GM18867 (cell line): ENCODE measurements around the gene KRT4.
"Not testable (repeated sequence)": the region's sequence is repeated elsewhere in the genome, so short reads cannot be mapped to it uniquely, and the experiment has no call there.

Experiments used
- ATAC-seq: cut with Tn5 transposase; IDR thresholded peaks from one replicate; pipeline ENCODE4 v1.9.1; 2021; ENCODE audit warnings: mild to moderate bottlenecking, moderate library complexity; ENCODE audit not compliant: unreplicated experiment

The KRT4 gene

DNA sequence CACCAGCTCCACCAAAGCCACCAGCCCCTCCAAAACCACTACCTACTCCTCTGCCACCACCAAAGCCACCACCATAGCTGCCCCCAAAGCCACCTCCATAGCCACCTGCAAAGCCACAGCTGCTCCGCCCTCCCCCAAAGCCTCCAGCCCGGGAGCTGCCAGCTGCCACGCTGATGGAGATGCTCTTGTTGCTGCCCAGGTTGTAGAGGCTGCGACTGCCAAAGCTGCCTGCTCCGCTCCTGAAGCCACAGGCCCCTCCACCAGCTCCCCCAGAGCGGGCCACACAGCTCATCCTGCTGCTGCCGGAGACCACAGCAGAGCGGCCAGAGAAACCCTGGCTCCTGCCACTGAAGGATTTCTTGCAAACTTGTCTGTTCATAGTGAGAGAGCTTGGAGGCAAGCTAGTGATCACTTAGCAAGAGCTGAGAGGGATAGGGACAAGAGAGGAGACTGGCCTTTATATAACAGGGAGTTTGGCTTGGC lies 37.0 kb downstream of the KRT4 start, which contains the start of gene KRT76:
TSS of gene KRT76 (minus strand) at position 433 of the 483 bp plus-strand sequence. CDS start at position 379, 54 bp downstream.
- no peak for ATAC-seq

DNA sequence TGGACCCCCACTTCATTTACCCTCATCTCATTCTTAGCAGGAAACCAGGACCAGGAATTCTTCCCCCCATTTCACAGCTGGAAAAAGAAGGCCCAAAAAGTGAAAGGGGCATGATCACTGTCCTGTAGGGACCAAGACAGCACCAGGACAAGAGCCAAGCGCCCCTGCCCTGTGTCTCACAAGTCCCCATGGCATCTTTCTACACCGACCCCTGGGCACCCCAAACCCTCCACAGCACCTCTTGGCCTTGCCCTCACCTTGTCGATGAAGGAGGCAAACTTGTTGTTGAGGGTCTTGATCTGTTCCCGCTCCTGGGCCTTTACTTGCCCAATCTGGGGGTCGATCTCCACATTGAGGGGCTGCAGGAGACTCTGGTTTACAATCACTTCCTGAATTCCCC lies 37.5 kb downstream of the KRT4 start:
- no peak for ATAC-seq

DNA sequence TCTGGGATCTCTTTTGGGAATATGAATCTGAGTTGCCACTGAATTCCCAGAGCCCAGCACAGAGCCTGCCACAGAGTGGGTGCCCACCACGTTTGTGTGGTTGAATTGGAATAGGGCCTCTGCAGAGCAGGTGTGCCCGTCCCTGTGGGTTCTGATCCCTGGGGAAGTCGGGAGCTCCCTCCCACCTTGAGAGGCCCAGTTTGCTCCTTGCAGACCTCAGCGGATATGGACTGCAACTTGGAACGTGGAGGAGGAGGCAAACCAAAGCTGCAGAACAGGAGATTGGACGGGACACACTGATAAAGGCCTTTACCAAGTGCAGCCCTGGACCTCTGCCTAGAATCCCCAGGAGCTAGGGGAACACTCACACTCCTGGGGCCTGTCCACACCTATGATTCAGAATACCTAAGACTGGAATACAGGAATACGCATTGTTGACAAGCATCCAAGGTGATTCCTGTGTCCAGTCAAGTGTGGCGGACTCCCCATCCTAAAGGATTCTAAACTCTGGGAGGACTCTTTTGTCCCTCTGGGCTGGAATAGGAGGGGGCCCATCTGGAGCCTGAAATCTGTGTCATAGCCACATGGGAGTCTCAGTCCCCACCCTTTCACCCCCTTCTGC lies 39.2 kb downstream of the KRT4 start:
- no peak for ATAC-seq

DNA sequence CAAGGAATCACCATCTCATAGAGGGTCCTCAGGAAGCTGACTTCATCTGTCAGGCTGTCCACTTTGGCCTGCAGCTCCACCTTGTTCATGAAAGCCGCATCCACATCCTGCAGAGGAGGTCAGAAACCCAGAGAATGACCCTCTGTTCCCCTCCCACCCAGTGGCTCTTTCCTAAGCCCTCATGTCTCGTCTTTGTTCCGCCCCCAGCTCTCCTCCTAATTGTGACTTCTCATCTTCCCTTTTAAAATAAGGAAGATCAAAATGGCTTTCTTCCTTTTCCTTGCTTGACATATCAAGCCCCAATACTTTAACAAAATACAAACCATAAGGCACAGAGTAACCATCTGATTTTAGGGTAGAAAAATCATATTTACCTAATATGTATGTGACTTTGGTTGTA lies 41.1 kb downstream of the KRT4 start:
- ATAC-seq: no peak

DNA sequence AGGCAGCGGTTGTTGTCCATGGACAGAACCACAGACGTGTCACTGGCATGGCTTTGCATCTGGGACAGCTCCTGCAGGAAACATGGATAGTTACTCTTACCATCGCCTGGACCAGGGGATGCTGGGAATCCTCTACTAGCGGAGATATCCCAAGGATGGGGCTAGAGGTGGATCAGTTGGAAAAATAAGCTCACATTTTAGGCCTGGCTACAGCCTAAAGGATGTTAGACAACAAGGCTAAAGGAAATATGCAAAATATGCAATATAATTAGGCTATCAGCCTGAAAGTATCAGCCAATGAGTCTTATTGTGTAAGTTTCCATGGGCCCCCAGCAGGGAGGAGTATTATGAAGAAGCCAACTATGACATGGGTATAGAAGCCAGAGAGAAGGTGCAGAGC lies 41.7 kb downstream of the KRT4 start:
- no peak for ATAC-seq

DNA sequence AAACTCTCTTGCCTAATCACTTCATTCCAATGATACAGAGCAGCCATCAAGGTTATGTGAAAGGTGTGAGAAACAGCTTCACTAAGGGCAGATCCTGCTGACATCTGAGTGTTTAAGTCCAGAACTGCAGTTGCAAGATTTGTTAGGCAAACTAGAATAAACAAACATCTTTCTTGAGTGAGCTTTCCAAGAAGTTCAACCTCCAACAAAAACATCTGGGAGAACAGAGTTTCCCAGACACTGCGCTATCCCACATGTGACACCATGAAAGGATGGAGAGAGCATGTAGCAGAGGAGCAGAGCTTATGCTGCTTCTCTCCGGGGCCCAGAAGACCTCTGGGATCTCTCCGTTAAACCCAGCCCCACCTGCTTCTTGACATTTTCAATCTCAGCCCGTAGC lies 42.4 kb downstream of the KRT4 start:
- no peak for ATAC-seq

DNA sequence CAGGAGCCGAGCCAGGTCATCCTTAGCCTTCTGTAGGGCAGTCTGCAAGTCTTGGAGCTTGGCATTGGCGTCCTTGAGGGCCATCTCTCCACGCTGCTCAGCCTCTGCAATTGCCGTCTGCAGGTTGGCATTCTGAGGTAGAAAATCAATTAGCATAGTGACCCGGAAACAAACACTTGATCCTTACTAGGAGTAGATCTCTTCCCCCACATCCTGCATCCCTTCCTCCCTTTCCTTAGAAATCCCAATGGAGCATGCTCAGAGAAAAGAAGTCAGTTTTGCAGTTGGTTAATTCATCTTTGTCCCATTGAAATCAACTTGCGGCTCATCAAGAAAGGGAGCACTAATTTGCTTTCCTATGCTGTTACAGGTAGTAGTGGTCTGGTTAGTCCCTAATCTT lies 42.8 kb downstream of the KRT4 start:
- ATAC-seq: no peak

DNA sequence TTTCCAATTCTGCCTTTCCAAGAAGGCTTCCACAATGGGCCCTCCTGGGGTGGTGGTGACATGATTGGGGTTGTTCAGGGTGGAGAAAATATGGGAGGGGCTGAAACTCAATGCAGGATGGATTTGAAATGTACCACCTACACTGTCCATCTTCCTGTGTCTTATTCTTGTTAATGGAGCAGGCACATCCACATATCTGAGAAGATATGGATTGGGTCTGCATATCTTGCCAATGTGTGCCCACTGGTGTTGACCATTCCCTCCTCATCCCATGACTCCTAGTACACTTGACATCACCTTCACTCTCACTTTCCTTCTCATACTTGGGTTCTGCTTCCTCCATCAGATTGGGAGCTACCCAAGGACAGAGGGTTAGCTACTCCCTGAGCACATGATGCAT lies 44.0 kb downstream of the KRT4 start:
- no peak for ATAC-seq

DNA sequence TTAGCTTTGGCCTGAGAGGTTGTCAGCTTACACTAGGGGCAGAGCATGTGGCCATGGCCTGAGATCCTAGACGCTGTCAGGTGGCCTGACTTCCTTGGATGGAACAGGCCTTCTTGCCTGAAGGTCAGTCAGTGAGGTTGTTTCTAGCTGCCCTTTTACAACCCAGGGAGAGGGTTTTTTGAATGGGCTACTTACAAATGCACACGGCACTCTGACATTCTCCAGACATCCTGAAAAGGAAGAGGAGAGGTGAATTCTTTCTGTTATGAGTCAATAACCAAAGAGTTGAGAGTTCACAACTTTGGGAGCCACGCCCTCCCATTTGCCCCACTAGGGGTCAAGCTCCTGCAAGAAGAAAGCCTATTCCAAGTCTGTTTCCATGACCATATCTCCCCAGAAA lies 44.6 kb downstream of the KRT4 start:
- ATAC-seq: no peak

DNA sequence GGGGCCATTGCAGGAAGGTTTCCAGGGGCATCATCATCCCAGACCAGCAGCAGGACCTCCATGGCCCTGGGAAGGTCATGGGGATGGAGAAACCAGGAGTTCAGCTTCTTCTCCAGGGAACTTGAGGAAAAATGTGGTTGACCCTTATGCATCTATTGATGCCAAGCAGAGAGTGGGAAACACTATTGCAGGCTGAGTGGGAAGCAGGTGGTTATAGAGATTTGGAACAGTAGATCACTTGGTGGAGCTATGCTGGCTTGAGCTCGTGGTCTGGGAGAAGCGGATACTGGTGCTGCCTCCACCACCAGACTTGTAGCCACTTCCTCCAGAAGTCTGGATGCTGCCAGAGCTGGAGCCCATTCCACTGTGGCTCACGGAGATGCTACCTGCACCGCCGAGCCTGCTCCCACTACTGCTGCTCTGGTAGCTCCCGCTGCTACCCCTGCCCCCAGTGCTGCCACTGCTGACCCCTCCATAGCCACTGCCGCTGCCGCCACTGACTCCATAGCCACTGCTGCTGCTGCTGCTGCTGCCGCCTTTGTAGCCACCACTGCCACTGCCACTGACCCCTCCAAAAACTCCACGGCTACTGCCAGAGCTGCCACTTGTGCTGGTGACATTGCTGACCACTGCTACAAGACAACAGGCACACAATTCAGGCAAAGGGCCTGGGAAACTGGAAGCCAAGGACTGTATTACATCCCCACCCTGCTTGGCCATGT lies 45.3 kb downstream of the KRT4 start:
- ATAC-seq: no peak

DNA sequence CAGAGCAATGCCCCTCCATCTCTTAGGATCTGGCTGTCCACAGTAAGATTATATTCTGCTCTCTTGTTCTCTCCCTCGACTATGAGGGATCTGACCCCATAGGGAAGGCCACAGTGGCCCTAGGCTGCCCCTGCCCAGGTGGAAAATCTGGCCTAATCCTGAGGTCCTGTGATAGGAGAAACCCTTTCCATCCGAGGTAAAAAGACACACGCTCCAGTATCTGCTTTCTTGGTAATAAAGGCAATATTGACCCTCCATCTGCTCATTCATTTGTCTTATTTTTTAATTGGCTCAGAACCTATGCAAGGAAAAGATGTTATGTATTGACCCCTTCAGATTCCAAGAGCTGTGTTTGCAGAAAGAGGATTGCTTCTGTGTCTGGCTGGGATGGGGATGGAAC lies 46.5 kb downstream of the KRT4 start:
- ATAC-seq: no peak

DNA sequence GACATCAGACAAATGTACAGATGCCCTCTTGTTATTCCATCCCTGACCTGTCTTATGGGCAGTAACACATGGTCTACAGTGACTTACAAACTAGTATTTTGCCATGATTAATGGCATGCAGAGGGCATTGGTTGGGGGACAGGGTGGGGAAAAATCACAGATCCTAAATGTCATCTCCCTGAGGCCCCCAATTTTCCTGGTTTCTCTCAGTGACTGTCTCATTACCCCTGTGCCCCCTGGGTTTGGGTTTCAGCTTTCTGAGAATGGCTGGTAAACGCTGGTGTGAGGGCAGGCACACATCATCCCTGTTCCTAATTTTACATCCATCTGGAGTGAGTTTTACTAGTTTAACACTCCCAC lies 46.9 kb downstream of the KRT4 start:
- no peak for ATAC-seq

DNA sequence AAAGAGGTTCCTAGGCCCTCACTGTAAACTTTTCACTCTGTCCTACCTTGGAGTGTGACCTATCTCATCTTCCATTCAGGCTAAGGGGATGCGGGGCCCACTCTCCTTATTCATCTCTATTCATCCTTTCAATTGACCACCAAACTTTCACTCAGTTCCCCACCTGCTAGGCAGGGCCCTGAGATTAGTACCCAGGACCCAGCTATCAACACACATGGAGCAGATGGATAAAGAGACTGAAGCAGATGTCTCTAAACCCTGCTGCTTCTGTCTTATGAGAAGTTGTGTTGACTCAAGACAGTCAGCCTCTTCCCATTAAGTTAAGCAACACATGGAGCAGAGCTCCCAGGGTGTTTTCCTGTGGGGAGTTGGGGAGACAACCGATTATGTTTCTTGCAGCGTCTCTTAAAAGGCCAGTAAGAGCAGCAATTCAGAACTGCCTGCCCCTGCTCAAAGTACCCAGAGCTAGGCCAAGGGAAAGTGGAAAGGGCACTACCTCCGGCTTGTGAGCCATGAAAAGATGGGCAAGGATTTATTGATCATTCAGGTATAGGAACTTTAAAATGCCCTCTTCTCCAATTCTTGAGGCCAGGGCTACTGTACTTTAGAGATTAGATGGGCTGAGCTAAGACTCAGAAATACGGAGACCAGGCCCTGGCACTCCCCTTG lies 47.4 kb downstream of the KRT4 start:
- ATAC-seq: no peak

DNA sequence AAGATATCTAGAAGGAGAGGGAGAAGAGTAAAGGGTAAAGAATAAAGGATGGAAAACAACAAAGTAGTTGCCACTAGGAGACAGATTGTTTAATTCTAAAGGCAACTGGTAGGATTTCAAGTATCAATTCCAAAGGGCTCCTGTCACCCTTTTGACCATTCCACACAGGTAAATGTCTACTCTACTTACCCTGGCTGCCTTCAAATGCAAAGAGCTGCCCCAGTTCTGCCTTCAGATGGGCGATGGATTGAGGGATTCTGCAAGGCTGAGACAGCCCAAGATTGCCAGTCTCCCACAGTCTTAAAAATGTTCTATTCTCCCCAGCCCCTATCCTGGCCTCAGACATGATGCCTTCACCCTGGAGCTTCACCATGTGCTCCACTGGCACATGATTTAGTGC lies 48.2 kb downstream of the KRT4 start:
- ATAC-seq: no peak

DNA sequence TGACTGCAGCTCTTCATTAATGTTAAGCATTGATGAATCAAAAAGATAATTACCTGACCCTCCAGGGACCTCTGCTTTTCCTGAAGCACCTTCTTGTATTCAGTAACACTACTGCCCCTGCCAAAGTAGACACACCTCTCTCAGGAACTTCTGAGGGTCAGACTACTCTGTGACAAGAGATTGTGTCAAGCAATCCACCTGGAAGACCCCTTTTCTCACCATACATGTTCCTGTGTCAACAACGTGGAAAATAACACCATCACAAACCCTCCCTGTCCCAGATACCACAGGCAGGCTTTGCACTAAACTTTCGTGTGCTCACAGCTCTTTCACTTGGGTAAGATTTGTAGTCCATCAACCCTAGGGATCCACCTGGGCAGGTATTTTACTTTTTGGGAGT lies 49.9 kb downstream of the KRT4 start:
- no peak for ATAC-seq

DNA sequence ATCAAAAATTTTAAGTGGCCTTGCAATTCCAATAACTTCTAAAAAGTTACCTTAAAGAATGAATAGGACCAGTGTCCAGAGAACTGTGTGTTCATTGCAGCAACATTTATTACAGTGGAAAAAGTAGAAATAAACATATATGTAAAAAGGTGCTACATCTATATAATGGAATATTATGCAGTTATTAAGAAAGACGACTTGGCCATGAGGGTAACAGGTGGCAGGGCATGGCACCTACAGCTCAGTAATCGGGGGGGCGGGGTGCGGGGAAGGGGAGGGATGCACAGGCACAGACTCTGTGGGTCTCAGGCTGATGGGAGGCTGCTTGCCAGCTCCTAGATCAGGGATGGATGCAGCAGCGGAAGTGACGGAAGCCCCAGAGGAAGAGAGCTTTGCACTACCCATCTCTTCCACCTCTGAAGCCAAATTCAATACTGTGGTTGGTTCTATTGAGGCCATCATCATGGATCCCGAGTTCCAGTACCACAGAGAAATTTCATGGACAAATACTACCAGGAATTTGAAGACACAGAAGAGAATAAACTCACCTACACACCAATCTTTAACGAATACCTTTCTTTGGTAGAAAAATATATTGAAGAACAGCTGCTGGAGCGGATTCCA lies 50.8 kb downstream of the KRT4 start:
- no peak for ATAC-seq

DNA sequence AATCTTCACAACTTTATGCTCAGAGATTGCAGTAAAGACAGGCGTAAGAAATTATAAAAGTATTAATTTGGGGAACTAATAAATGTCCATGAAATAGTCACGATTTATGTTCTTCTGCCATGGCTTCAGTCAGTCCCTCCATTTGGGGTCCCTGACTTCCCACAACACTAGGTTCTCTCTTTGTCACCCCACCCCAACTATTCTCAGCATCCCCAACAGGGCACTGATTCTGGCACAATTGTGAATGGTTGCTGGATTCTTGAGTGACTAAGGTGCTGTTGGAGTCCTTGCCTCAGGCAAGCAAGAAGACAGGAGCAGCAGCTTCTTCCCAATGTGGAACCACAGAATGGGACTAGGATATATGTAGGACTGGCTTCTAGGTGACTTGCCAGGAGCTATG lies 52.1 kb downstream of the KRT4 start:
- ATAC-seq: no peak

DNA sequence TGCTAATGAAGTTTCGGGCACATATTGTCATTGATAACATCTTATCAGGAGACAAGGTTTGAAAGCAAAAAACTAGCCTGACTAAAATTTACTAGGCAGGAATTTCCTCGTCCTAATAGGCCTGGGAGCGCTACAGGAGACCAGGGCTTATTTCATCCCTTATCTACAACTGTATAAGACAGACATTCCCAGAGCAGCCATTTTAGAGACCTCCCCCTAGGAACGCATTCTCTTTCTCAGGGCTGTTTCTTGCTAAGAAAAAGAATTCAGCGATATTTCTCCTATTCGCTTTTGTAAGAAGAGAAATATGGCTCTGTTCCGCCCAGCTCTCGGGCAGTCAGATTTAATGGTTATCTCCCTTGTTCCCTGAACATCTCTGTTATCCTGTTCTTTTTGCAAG lies 52.7 kb downstream of the KRT4 start:
- not testable (repeated sequence) for ATAC-seq

DNA sequence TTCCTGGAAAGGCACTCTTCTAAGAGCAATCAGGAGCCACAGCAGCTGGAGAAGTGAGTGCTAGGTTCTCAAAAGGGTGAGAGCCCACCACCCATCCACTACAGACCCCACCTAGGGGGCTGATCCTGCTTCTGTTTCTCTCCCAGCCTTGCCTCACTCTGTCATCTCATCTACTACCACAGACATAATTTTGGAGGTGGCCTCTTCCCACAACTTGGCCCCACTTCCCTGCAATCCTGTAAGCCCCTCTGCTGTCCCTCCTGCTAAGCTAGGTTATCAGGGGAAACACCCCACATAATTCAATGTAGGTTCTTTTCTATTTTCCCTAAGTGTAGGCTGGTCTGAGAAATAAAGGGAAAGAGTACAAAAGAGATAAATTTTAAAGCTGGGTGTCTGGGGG lies 53.3 kb downstream of the KRT4 start:
- no peak for ATAC-seq

DNA sequence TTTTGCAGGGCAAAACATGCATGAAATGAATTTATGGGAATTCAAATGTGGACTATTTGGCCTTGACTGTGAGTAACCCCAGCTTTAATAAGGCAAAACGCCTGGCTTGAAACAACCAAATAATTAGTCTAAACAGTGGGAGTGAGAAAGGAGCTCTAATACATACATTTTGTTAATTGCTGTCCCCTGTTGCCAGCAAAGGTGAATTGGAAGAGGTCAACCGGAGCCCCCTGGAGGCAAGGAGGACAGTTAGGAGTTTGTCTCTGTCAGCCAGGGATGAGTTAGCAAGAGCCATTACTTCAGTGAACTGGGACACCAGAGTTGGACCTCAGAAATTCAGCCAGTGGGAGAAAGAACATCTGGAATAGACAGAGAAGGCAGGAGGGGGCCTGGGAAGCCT lies 54.2 kb downstream of the KRT4 start:
- no peak for ATAC-seq

DNA sequence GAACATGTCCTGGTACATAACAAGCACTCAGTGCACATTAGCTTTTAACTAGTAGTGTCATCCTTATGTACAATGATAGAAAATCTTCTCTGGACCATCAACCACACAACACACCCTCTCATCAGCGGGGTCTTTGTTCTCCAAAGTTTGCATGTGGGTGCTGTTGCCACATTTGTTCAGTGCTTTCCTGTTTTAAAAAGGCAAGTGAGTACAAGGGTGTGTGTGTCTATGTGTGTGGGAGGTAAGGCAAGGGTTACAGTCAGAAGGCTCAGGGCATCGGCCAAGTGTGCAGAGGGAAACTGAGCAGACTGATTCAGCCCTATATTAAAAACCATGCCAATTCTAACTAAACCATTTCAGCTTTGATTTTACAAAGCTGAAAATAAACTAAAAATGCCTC lies 54.7 kb downstream of the KRT4 start:
- ATAC-seq: no peak
